Measurements from ENCODE around the gene PRDM16.

Gene PRDM16

DNA sequence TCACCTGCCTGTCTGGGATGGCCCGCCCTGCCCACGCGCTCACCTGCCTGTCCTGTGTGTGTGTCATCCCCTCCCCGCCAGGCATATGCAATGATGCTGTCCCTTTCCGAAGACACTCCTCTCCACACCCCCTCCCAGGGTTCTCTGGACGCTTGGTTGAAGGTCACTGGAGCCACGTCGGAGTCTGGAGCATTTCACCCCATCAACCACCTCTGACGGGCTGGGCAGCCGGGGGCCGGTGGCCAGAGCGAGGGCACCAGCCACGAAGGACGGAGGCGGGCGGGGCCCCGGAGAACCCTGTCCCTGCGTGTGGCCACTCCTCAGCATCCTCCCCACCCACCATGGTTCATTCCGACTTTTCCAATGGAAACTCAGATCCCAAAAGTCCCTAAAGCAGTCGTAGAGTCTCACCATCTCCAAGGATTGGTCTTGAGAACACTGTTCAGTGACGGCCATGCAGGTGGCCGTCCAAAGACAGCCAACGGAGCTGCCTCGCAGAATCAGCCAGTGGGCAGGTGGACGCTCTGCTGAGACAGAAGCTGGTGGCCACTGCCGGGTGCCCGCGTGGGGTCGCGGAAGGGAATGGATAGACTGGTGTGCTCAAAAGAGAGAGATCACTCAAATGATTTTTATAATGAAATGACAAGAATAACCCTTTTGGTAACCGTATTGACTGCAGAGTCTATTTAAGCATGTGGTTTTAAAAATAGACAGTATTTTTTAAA, 364.8 kb downstream of the PRDM16 start:
- no peak for DNase-seq (ENCODE audit: low read depth)

DNA sequence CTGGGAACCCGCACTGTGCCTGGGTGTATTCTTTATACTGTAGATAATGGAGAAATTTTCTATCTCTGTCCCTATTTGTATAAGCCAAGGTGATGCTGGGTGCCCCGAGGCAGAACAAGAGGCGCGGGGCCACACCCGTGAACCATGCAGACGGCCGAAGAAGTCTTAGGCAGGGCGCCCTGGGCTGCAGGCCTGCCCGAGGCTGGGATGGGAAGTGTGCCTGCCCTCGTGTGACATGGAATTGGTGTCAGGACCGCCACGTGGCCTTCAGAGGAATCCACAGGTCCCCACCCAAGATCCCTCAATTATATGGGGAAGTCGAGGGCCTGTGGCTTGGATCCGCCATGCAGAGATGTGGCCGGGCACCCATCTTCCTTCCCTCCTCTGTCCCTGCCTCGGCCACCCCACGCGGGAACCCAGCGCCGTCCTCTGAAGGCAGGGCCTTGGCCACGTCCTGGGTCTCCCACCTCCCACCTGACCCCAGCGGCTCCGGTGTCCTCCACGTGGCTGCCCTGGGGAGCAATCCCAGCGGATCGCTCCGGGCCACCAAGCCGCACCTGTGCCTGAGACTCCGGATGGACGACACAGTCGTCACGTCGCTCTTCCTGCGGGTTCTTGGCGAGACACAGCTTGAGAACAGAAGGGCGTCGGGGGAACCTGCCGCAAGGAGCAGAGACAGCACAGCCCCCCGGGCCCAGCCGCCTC, 365.6 kb downstream of the PRDM16 start:
- no peak for DNase-seq (ENCODE audit: low read depth)

DNA sequence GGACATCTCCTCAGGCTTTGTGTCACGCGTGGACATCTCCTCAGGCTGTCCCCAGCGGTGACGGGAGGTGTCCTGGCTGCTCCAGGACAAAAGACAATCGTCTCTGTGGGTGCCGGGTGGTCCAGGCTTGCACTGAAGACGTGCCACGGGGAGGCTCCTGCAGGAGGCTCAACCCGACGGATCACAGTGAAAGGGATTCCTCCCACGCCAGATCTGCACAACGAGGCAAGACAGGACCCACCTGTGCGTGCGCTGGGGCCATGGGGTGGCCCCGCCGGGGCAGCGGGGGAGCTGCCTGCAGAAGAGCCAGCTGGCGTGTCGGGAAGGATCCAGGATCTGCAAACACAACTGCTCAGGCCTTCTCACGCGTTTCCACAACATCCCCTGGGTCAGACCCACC, 366.7 kb downstream of the PRDM16 start:
- no peak for DNase-seq (ENCODE audit: low read depth)

DNA sequence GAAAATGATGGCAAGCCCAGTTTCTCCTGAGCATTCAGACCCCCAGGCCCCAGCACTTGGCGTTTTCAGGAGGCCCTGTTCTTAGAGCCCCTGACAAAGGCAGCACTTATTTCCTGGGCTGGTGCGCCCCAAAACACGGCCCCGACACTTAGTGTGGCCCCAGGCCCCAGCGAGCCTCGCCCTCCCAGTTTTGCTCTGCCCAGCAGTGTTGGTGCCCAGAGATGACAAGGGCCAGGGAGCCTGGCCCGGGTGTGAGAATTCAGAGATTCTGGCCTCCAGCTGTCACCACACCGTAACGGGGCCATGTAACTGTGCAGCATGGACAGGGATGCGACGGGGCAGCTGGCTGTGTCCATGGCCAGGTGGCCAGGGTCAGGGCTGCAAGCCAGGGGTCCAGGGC, 367.4 kb downstream of the PRDM16 start:
- no peak for DNase-seq (ENCODE audit: low read depth)

DNA sequence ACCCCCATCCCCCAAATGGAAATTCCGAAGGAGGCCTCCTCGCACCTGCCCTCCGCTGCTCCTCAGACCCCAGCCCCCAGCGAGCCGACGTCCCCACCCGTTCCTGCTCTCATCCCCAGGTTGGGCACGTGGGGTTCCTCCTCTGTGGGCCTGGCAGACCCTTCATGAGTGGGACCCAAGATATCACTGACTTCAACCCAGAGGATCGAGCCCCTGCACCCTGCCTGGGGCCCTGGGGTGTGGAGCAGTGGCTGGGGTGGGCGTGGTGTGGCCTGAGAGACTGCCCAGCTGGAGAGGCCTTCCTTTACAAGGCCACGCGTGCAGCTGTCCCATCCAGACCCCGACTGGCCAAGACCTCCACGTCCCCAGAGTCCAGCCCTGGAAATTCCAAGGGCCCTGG, 367.9 kb downstream of the PRDM16 start:
- no peak for DNase-seq (ENCODE audit: low read depth)

DNA sequence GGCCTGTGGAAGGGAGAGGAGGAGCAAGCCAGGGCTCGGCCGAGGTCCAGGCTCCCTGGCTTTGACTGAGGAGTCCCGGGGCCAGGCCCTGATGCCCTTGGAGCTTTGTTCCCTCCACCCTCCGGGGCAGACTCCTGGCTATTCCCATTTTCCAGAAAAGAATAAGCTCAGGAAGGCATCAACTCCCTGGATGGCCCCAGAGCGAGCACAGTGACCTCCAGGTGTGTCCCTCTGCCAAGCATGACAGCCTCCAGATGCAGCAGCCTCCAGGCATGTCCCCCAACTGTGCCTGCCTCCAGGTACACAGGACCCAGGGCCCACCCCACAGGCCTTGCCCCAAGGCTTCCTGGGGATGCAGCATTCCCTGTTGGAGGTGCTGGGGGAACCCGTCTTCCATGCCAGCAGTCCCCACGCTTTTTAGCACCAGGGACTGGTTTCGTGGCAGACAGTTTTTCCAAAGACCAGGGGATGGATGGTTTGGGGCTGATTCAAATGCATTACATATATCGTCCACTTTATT, 369.7 kb downstream of the PRDM16 start:
- DNase-seq (ENCODE audit: low read depth): no peak

DNA sequence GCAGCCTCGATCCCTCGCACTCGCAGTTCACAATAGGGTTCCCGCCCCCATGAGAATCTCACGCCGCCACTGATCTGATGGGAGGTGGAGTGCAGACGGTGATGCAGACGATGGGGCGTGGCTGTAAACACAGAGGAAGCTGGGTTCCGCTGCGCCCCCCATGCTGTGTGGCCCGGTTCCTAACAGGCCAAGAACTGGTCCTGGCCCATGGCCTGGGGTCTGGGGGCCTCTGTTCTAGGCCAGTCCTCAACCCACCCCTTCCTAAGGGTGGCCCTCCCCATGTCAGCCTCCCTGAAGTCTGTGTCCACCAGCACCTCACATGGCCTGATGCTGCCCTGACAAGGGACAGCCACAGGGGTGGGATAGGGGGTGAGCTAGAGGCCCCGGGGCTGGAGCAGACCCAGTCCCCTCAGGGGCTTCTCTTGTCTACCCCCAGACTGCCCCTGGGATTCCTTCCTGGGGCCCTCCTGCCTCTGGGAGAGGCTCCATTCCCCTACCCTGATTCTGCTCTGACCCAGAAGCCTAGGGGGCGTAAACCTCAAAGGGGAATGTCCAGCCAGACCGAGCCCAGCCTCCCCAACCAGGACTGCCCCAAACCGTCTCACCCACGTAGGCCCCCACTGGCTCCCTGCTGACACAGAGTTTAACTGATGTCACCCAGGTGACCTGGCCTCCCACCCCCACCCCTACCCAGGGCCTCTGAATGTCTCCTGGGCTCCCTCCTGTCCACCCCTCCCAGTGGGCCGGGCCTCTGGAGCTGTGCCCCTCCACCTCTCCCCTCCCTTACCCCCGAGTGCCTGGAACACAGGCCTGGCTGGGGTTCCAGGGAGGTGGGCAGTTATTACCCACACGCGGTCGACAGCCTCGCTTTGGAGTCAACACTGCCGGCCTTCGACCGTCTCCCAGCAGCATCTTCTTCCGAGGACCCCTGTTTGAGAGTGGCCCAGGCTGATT, 370.6 kb downstream of the PRDM16 start:
- DNase-seq (ENCODE audit: low read depth): no peak

DNA sequence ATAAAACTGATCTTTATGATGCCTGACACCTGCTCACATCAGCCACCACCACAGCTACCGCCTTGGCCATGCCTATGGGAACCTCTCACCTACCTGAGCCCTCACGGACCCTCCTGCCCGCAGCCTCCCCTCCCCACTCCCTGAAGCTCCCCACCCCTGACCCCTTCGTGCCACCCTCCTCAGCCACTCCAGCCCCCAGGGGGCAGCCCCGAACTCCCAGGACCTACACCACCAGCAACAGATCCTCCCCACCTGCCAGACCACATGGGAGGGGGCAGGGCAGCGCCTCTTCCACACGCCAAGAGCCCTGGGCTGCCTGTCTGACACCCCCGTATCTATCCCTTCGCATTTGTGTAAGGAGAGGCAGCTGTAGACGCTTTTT, 371.3 kb downstream of the PRDM16 start:
- no peak for DNase-seq (ENCODE audit: low read depth)

DNA sequence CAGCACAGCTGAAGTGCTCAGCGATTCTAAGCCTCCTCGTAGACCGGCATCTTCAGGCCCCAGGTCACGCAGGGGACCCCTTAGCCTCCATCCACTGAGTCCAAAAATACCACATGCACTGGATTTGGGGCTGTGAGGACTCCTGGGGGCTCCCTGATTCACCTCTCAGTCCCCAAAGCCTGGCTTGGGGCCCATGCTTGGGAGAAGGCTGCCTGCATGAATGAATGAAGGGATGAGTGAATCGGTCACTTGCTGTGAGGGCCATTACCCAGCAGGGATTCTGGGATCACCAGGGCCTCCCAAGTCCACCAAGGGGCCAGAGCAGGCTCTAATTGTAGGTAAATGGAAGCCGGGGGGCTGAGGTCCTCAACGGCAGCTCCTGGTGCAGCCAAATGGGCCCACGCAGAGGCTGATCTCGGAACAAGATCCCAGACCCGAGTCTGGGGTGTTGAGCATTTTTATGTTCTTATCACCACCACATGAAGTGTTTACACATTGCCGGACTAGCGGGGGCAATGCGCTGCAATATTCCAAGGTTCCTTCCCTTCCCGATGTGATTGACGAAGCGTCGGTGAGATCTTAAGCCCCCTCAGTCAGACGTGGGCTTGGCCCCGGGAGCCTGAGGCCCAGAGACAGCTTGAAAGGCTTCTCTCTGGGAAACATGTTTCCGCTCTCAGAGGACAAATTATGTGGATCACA, 371.9 kb downstream of the PRDM16 start:
- DNase-seq (ENCODE audit: low read depth): no peak

DNA sequence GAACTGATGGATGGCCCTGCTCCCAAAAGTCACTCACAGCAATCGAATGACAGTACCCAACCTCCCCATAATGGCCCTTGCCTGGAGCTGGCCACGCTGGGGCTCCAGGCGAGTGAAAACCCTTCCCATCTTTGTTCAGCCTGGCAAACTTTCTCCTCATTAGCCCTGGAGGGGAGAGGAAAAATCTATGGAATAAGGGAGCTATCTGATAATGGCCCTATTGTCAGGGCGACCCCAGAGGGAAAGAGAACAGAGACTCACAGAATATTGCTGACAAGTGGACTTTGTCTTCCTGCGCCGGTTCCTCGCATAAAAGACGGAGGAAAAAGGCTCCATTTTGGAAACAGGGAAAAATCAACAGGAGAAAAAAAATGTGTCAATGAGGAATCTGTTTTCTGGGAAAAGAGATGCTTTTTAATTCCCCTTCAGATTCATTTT, 372.4 kb downstream of the PRDM16 start:
- no peak for DNase-seq (ENCODE audit: low read depth)

DNA sequence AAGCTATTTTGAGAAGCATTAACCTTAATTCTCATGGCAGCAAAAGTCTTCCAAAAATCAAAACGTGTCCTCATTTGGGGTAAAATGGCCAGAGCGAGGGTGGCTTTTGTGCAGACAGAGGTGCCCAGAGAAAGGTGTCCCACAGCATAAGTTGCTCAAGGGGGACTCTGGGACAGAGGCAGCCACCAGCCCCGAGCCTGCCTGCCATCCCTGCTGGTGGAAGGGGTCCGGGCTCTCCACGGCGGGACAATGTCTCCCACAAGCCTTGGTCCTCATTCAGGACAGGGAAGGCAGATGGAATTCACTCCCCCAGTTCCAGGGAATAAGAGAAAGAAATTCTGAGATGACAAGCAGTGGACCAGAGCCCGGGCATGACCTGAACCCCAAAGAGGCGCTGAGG, 372.9 kb downstream of the PRDM16 start:
- no peak for DNase-seq (ENCODE audit: low read depth)

DNA sequence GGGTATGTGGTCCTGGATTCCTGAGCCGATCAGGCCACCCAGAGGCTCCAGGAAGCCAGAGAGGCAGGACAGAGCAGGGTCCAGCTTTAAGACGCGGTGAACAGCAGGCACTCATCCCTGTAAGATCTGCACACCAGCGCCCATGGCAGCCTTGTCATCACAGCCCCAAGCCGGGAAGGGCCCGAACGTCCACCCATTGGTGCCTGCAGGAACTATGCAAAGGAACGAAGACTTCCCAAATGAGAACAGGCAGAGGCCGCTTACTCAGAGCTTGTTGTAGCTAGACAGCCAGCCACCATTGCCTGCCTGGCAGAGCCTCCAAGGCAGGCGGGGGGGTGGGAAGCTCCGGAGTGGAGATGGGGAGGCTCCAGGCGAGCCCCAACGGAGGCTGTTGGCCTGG, 373.3 kb downstream of the PRDM16 start:
- no peak for DNase-seq (ENCODE audit: low read depth)

DNA sequence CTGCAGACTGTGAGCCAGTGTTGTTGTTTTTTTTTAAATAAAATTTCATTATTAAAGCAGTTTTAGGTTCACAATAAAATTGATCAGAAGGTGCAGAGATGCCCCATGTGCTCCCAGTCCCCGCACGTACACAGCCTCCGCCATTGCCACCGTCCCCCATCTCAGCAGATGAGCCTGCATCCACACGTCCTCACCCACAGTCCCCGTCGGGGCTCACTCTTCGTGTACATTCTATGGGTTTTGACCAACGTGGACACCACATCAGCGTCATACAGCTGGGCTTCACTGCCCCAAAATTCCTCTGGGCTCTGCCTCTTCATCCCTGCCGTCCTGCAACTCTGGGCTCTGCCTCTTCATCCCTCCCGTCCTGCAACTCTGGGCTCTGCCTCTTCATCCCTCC, 373.9 kb downstream of the PRDM16 start:
- DNase-seq (ENCODE audit: low read depth): no peak

DNA sequence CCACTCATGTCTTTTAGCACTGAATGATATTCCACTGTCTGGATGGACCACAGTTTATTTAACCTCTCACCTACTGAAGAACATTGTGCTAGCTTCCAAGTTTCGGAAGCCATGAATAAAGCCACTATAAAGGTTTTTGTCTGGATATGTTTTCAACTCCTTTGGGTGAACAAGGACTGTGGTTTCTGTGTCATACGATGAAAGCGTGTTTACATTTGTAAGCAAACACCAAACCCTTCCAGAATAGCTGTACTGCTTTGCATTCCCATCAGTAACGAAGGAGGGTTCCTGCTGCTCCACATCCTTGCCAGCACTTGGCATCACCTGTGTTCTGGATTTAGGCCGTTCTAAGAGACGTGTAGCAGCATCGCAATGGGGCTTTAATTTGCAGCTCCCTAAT, 374.8 kb downstream of the PRDM16 start:
- no peak for DNase-seq (ENCODE audit: low read depth)

DNA sequence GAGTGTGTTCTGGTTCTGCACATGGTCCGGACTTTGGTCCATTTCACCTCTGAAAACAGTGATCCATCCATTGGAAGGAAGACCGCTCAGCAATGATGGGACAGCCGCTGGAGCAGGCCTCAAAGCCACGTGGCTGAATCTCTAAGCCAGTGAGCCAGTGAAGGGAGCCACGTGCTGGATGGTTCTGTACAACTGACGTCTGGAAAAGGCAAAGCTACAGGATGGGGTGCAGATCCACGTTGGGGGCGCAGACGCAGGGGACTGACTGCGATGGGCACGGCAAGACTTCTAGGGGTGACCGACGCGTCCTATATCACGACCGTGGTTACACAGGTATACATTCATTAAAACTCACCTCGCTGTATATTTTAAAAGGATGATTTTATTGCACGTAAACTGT, 375.3 kb downstream of the PRDM16 start:
- DNase-seq (ENCODE audit: low read depth): no peak

DNA sequence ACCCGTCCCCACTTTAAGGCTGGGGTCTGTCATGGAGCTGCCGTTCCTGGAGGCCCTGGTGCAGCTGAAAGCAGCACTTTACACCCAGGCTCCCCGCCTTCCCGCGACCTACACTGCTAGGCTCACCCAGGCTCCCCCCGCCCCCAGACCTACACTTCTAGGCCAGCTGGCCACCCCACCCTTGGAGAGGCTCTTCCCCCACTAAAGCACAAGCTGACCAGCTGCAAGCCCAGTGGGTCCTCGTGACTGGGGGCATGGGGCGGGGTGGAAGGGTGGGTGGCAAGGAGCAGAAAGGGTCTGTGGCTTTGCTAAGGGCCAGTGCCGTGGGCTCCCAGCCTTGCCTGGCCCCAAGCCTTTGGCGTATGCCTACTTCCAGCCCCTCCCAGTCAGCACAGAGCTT, 375.7 kb downstream of the PRDM16 start:
- no peak for DNase-seq (ENCODE audit: low read depth)

DNA sequence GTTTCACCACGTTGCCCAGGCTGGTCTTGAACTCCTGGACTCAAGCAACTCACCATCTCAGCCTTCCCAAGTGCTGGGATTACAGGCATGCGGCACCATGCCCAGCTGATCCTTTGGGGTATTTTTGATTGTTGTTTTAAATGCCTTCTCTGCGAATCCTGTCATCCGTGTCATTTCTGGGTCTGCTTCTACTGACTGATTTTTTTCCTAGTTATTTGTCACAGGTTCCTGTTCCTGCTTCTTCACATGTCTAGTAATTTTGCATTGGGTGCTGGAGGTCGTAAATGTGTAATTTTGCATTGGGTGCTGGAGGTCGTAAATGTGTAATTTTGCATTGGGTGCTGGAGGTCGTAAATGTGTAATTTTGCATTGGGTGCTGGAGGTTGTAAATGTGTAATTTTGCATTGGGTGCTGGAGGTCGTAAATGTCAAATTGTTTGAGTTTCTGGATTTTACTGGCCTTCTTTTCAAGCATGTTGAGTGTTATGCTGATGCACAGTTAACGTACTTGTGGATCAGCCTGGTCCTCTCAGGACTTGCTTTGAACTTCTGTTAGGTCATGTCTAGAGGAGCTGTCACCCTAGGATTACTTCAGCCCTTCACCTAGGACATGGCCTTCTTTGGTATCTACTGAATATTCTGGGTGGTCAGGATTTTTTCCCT, 381.3 kb downstream of the PRDM16 start:
- DNase-seq (ENCODE audit: low read depth): no peak

DNA sequence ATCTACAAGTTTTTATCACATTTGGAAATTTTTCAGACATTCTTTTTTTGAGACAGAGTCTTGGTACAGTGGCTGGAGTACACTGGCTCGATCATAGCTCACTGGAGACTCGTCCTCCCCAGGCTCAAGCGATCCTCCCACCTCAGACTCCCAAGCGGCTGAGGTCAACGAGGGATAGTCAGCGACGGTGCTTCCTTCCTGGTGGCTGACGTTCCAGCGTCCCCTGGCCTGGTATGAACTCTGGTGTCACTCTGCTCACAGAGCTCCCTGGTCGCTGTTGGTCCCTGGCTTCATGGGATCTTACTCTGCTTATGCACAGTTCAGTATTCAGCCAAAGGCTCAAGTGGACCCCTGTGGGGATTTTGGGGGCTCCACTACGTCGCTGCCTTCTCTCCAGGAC, 382.0 kb downstream of the PRDM16 start:
- DNase-seq (ENCODE audit: low read depth): no peak

DNA sequence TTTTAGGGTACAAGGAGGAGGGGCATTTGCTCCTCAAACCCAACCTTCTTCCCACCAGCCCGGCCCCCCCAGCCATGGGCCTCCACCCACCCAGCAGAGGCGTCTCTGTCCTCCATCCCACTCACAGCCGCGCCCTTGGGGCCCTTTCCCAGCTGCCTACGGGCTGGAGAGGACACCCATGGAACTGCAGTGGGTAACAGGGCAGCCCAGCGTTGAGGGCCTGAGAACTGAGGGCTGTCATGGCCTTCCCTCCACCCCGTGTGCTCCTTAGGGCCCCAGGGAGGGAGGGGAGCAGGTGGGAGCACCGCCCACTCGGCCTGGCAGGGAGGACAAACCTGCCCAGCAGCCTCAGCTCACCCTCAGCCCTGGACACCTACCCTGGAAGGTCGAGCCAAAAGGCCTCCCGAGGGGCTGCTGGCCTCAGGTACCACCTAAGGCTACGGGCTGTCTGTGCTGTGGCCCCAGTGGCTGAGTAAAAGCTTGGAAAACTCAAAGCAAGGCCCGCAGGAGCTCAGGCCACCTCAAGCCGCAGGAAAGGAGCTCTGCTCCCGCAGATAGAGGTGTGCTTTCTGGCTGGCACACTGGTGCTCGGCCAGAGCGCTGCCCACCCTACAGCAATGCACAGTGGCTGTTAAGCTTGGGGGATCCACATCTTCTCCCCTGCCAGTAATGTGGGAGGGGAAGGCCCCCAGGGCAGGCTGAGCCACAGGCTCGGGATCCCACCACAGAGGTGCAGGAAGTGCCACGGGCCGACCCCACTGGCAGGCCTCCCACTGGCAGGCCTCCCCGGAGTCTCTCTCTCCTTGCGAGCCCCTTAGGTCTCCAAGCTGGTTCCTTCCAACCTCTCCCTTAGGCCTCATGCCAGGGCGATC, 383.2 kb downstream of the PRDM16 start:
- no peak for DNase-seq (ENCODE audit: low read depth)

DNA sequence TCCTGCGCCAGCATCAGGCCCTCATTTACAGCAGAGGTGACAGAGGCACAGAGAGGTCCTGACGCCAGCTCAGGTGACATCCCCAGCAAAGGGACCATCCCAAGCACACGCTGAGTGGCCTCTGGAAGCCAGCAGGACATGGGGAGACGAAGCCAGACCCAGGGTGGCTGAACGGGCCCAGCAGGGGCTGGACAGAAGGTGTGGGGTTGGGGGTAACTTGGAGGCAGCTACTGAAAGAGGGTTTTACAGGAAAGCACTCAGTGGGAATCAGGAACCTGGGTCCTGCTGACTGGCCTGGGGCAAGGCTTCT, 383.8 kb downstream of the PRDM16 start:
- no peak for DNase-seq (ENCODE audit: low read depth)
